Chondrocyte (in vitro differentiated cells): ENCODE results near the gene KRTAP1-5. TPM values are rescaled to one million over a fixed set of nuclear protein-coding genes. Genes with fewer than 3 reads are reported as not detected.
"Not testable (repeated sequence)": the region's sequence is repeated elsewhere in the genome, so short reads cannot be mapped to it uniquely, and the experiment has no call there.

Experiments
- DNase-seq: peaks from one replicate; pipeline ENCODE4 v3.0.0; 2021; ENCODE audit warnings: mixed read lengths, low spot score
- H3K27ac Mint-ChIP-seq: one replicate; pipeline ENCODE4 v1.8.0; 2021; ENCODE audit warnings: mild to moderate bottlenecking, moderate library complexity, mixed read lengths; ENCODE audit not compliant: unreplicated experiment
- H3K27me3 Mint-ChIP-seq: 2 replicates; pipeline ENCODE4 v1.8.0; 2021; ENCODE audit warnings: low read depth, mixed read lengths
- H3K36me3 Mint-ChIP-seq: 2 replicates; pipeline ENCODE4 v1.8.0; 2021; ENCODE audit warnings: low read depth, mixed read lengths
- H3K4me1 Mint-ChIP-seq: 2 replicates; pipeline ENCODE4 v1.8.0; 2021; ENCODE audit warnings: low read depth, mild to moderate bottlenecking, mixed read lengths
- H3K4me3 Mint-ChIP-seq: one replicate; pipeline ENCODE4 v1.8.0; 2021; ENCODE audit warnings: mild to moderate bottlenecking, moderate library complexity, mixed read lengths; ENCODE audit not compliant: unreplicated experiment
- H3K9me3 Mint-ChIP-seq: 2 replicates; pipeline ENCODE4 v1.8.0; 2021; ENCODE audit warnings: low read depth, mixed read lengths
- total RNA-seq: library from RNA; stranded (reverse); gene quantifications from 3 replicates; pipeline ENCODE4 v1.2.1, GENCODE V29; 2021
- TF ChIP-seq, protein P1 (sequence below): fragments of 200-600 bp; sonication (generic); IDR thresholded peaks from 2 replicates; pipeline ENCODE4 v1.5.0; 2021; ENCODE audit warnings: antibody characterized with exemption, mild to moderate bottlenecking, moderate library complexity

KRTAP1-5 gene
- total RNA-seq, 1 donor from 2014 or later: not detected

DNA sequence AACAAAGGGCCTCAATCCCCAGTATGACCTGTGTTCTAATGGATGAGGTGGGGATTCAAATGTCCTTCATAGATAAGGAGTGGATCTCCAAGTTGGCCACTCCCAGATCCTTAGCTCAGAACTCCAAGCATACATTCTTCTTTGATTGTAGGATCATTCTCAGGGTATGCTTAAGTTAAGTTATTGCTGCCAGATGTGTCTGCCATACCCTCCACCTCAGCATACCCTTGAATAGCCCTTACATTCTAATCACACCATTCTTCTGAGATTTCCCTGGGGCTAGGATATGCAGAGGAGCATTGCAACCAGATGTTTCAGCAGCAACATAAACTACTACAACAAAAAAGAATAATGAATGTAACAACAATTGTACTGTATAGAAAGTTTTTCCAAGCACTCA lies 40.3 kb upstream of the KRTAP1-5 start:
- Mint-ChIP-seq H3K27me3 (no peaks in the 10 kb centered on the region), H3K27ac (no peak overlapping the region), H3K9me3 (no peaks in the 10 kb centered on the region), H3K4me1 (peaks cover 24% of the 10 kb centered on the region), H3K36me3 (no peaks in the 10 kb centered on the region), H3K4me3 (no peak overlapping the region)
- TF ChIP-seq, protein P1, sequence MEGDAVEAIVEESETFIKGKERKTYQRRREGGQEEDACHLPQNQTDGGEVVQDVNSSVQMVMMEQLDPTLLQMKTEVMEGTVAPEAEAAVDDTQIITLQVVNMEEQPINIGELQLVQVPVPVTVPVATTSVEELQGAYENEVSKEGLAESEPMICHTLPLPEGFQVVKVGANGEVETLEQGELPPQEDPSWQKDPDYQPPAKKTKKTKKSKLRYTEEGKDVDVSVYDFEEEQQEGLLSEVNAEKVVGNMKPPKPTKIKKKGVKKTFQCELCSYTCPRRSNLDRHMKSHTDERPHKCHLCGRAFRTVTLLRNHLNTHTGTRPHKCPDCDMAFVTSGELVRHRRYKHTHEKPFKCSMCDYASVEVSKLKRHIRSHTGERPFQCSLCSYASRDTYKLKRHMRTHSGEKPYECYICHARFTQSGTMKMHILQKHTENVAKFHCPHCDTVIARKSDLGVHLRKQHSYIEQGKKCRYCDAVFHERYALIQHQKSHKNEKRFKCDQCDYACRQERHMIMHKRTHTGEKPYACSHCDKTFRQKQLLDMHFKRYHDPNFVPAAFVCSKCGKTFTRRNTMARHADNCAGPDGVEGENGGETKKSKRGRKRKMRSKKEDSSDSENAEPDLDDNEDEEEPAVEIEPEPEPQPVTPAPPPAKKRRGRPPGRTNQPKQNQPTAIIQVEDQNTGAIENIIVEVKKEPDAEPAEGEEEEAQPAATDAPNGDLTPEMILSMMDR: no peak
- no peak for DNase-seq

DNA sequence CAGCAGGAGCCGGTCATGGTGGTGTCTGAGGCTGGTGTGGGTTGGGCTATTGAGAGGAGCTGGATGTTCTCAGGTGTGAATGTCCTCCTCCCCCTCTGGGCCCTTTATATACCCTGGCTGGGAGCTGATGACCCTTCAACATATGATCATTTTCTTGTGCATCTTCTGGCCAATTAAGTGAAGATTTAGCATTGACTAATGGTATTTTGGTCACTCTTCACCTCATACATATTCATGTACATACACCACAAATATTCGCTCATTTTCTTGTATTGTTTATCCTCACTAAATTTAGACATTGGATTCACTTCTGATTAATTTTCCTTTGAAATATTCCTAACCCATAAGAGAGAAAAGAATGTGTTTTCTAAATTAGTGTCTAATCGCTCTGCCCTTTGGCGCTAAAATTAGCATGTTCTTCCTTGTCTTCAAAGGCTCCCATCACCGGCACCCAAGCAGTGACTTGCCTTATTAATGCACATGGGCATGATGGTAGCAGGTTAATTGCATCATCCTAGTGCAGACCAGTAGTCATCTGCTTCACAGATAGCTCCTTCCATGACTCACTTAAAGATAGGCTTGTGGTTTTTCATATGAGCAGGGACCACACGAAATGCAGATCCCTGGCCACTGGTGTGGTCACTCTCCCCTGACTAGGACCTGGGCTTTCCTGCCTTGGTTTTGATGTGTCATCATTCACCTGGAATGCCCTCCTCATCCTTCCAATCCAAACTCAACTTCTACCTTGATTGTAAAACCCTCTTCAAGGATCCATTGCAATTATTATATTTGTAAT lies 39.0 kb upstream of the KRTAP1-5 start, which contains the start of gene KRTAP2-4:
Gene KRTAP2-4, minus strand, starts transcription at position 51 of the 796 bp plus-strand sequence. Its CDS starts 34 bp downstream, at position 17.
- Mint-ChIP-seq H3K4me3 (no peak within 1 kb of the TSS), H3K36me3 (no peaks in the 10 kb centered on the region), H3K4me1 (peaks cover 36% of the 10 kb centered on the region), H3K27ac (no peak within 1 kb of the TSS), H3K9me3 (no peaks in the 10 kb centered on the region), H3K27me3 (no peaks in the 10 kb centered on the region)
- TF ChIP-seq, protein P1: no peak
- DNase-seq: no peak

DNA sequence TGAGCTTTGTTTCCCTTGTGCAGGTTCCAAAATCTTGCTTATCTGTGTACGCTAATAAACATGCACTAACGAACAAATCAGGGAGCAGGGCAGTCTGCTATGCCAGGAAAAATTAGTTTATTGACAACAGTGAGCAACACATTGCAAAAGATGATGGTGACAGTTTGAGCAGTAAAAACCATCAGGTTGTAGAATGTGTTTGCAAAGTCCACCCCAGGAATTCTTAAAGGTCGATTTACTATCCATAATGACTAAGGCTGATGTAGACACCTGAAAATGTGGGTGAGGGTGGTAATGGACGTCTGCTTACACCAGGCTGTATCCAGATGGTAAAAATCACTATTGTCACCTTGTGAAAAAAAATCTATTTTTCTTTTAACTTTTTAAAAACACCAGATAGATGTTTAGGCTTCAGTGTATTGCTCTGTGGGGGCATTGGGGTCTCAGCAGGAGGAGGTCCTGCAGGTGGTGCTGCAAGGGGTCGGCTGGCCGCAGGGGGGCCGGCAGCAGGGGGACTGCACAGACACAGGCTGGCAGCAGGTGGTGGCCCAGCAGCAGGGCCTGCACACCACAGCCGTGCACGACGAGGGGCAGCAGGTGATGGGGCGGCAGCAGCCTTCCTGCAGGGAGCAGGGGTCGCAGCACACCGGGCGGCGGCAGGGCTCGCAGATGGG lies 38.1 kb upstream of the KRTAP1-5 start:
- H3K27ac Mint-ChIP-seq: not testable (repeated sequence)

DNA sequence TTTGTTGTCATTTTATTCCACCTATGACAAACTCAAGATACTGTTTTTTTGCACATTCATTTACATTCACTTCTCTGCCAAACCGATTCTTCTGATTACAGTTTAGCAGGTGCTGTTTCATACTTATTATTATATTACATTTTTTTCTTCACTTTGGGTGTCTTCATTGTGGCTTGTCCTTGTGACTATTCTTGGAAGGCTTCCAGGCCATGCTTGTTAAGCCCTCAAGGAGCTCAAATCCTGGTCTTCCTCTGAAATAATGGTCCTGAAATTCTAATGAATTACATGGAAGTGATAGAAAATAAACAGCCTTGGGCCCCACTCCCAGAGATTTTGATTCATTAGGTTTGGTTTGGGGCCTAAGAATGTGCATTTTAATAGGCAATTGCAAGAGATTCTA lies 37.3 kb upstream of the KRTAP1-5 start:
- Mint-ChIP-seq H3K36me3 (no peaks in the 10 kb centered on the region), H3K4me3 (no peak overlapping the region), H3K27ac (no peak overlapping the region), H3K9me3 (no peaks in the 10 kb centered on the region), H3K4me1 (peaks cover 51% of the 10 kb centered on the region), H3K27me3 (no peaks in the 10 kb centered on the region)
- DNase-seq: no peak
- TF ChIP-seq, protein P1: no peak

More for the DNA sequence above, 38.1 kb upstream of the KRTAP1-5 start:
- peaks cover 45% of the 10 kb centered on the region for H3K4me1 Mint-ChIP-seq
- H3K27me3 Mint-ChIP-seq, H3K36me3 Mint-ChIP-seq, H3K4me3 Mint-ChIP-seq, DNase-seq, H3K9me3 Mint-ChIP-seq: not testable (repeated sequence)

DNA sequence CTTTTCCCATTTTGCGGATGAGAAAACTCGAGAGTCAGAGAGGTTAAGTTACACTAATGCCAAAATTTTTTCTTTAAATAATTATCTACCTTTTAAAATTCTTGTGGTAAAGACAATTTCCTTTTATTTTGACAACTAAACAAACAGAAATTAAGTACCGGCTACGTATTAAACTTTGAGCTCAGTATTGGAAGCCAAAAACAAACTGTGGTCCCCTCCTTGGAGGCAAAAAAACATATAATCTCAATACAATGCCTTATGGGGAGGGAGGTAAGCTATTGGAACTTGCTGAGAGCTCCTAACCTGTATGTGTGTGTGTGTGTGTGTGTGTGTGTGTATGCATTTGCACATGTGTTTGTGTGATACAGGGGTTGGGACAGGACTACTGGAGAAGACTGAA lies 36.4 kb upstream of the KRTAP1-5 start:
- Mint-ChIP-seq H3K4me1 (peaks cover 57% of the 10 kb centered on the region), H3K36me3 (no peaks in the 10 kb centered on the region), H3K27me3 (no peaks in the 10 kb centered on the region), H3K27ac (no peak overlapping the region), H3K4me3 (no peak overlapping the region), H3K9me3 (no peaks in the 10 kb centered on the region)
- no peak for DNase-seq
- TF ChIP-seq, protein P1: no peak
